Stimulated activated CD4-positive, alpha-beta T cell treated with anti-CD3 and anti-CD28 coated beads, Interleukin-4, amount 100 ng/mL, for 24 hours (primary cell): Measurements from ENCODE around the gene ZNF778.
"Not testable (repeated sequence)": the region's sequence is repeated elsewhere in the genome, so short reads cannot be mapped to it uniquely, and the experiment has no call there.

ENCODE experiments used
- DNase-seq: peaks from one replicate; pipeline ENCODE4 v3.0.0-alpha.2; 2020

The ZNF778 gene

GRCh38 chr16:89219365-89219764 is 1.9 kb downstream of the ZNF778 start:
- no peak for DNase-seq

- DNase-seq = no peak
Observed at GRCh38 chr16:89221604-89222003, 4.1 kb downstream of the ZNF778 start.

- DNase-seq = no peak
Observed at GRCh38 chr16:89222931-89223330, 5.4 kb downstream of the ZNF778 start.

GRCh38 chr16:89224665-89225064 is 7.2 kb downstream of the ZNF778 start:
- no peak for DNase-seq

- no peak for DNase-seq
Observed at GRCh38 chr16:89230255-89230654, 12.8 kb downstream of the ZNF778 start.

GRCh38 chr16:89232107-89232506 is 14.6 kb downstream of the ZNF778 start:
- no peak for DNase-seq

- DNase-seq = no peak
Observed at GRCh38 chr16:89233678-89234490, 16.4 kb downstream of the ZNF778 start.

- no peak for DNase-seq
Observed at GRCh38 chr16:89237733-89238132, 20.2 kb downstream of the ZNF778 start.

GRCh38 chr16:89241187-89242007 is 23.9 kb downstream of the ZNF778 start:
- DNase-seq = peak; percentile 75

- DNase-seq = no peak
Observed at GRCh38 chr16:89242795-89243200, 25.3 kb downstream of the ZNF778 start.

GRCh38 chr16:89243664-89244063 is 26.2 kb downstream of the ZNF778 start:
- no peak for DNase-seq

GRCh38 chr16:89244264-89244663 is 26.8 kb downstream of the ZNF778 start:
- DNase-seq = not testable (repeated sequence)

GRCh38 chr16:89244754-89245153 is 27.3 kb downstream of the ZNF778 start:
- DNase-seq = no peak

- no peak for DNase-seq
Observed at GRCh38 chr16:89246383-89246902, 28.9 kb downstream of the ZNF778 start.

- peak; percentile 95 for DNase-seq
Observed at GRCh38 chr16:89246903-89247733, 29.6 kb downstream of the ZNF778 start.

- not testable (repeated sequence) for DNase-seq
Observed at GRCh38 chr16:89247734-89248075, 30.2 kb downstream of the ZNF778 start.

GRCh38 chr16:89248196-89248982 is 30.9 kb downstream of the ZNF778 start:
- no peak for DNase-seq

GRCh38 chr16:89253548-89254287 is 36.2 kb downstream of the ZNF778 start:
- DNase-seq = no peak

- peak; percentile 83 for DNase-seq
Observed at GRCh38 chr16:89256651-89257254, 39.2 kb downstream of the ZNF778 start.

GRCh38 chr16:89257281-89257731 is 39.8 kb downstream of the ZNF778 start:
- DNase-seq = no peak
